GM21447 (cell line): ENCODE data around the gene FMN2.

Experiments used
- ATAC-seq: cut with Tn5 transposase; IDR thresholded peaks from one replicate; pipeline ENCODE4 v1.9.1; 2021; ENCODE audit not compliant: unreplicated experiment

FMN2 gene

DNA sequence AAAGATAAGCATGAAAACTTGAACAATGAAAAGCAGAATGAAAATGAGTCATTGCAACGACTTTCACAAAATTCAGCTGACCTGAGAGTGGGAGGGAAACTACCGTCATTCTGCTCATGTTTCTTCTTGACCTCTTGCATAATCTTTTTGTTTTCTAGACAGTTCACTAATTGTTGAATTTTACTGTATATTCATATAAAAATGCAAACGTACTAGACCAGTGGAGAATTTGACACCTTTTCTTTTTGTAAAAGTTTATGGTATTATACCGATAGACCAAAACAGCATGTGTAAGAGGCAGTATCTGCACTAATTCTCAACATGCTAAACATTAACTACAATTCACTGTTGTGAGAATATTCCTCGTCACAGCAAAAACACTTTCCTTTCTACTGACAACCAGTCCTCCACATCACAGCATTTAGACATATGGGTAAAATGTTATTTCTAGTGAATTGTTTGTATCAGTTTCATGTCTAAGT is 382.5 kb downstream of the FMN2 start:
- ATAC-seq, result no peak

GRCh38 chr1:240475832-240476231 is 384.1 kb downstream of the FMN2 start:
- no peak for ATAC-seq

GRCh38 chr1:240478536-240478935 is 386.9 kb downstream of the FMN2 start:
- no peak for ATAC-seq

DNA sequence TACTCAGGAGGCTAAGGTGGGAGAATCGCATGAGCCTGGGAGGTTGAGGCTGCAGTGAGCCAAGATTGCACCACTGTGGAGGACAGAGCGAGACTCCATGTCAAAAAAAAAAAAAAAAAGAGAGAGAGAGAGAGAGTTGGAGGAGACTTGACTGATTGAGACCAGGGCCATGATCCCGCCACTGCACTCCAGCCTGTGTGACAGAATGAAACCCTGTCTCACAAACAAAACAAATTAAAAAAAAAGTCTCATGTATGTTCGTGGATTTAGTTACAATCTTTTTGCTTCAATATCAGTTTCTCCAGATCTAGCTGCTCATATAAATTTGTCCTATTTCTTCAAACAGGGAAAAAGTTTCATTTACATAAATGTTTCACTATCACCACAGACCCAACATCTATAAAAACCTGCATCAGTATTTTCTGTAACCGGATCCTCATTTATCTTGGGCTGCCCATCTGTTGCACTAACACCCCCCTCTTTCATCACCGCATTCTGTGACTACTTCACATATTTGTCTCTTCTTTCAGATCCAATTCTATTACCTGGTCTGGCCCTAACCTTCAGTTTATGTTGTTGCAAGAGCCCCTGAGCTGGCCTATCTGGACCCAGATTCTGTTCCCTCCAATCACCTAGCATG is 393.2 kb downstream of the FMN2 start:
- no peak for ATAC-seq

GRCh38 chr1:240486611-240487010 is 394.9 kb downstream of the FMN2 start:
- ATAC-seq, result no peak

GRCh38 chr1:240487493-240487892 is 395.8 kb downstream of the FMN2 start:
- ATAC-seq, result no peak

DNA sequence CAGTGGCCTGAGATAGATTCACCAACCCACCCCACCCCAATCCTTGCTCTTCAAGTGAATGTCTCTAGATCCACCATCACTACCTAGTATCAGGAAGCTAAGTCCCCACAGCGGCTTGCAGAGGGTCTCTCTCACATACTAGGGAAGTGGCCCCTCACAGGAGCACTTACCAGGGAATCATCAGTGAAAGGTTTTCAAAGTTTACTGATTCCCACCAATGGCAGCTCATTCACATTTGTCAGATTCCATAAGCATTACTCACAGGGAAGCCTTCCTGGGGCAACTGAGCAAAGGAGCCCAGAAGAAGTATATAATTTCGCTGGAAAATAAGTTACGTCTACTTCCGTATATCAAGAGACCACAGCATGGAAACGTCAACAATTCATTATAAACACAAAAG is 399.5 kb downstream of the FMN2 start:
- no peak for ATAC-seq

- no peak for ATAC-seq
Observed at GRCh38 chr1:240491796-240492195, 400.1 kb downstream of the FMN2 start.

DNA sequence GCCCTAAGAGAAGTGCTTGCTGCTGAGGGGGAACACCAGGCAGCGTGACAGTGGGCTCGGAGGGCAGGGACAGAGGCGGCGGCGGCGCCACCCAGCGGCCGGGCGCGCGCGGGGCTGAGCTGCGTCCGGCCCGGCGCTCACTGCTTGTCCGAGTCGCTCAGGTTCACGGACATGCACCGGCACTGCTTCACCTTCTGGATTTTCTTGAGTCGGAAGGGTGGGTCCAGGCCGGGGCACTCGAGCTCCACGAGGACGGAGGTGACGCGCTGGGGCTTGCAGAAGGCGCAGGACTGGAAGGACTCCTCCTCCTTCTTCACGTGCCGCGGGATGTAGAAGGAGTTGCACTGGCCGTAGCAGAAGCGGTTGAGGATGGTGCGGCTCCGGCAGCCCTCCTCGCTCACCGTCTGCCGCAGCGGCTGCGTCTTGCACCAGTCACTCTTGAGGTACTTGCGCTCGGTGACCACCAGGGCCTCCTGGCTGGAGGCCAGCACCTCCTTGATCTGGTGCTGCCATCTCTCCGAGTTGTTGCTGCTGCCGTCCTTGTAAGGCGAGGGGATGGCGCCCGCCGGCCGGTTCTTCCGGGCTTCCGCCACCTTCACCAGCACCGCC is 401.3 kb downstream of the FMN2 start:
- ATAC-seq, result no peak

DNA sequence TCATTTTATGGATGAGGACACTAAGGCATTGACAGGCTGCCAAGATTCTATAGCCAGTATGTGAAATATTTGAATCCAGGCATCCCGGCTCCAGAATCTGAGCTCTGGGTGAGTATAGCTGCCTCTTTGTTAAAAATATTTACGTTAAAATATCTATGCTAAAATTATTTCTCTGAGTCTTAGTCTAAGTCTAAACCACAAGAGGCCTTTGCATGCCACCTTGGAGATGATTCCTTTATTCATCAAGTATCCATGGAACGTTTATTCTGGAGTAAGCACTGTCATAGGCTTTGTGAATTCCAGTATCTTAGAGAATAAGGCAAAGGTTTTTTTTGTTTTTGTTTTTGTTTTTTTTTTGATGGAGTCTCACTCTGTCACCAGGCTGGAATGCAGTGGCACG is 403.9 kb downstream of the FMN2 start:
- no peak for ATAC-seq

DNA sequence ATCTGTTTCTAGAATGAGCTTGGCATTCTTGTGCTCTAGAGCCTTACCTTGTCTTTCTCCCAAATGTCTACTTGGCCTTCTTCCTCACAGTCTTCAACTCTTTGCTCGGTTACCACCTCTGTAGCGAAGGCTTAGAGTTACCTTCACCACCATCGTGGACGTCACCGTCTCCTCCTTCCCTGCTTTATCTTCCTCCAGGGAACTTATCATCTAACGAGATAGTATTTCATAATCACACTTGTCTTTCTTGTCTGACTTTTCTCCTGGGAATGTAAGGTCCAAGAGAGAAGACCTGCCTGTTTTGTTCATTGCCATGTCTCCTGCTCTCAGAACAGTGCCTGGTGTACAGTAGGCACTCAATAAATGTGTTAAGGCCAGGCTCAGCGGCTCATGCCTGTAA is 404.7 kb downstream of the FMN2 start:
- no peak for ATAC-seq

GRCh38 chr1:240496941-240497340 is 405.3 kb downstream of the FMN2 start:
- no peak for ATAC-seq

GRCh38 chr1:240497908-240498307 is 406.2 kb downstream of the FMN2 start:
- ATAC-seq, result no peak

GRCh38 chr1:240498335-240498734 is 406.7 kb downstream of the FMN2 start:
- no peak for ATAC-seq

- ATAC-seq, result no peak
Observed at GRCh38 chr1:240499012-240499411, 407.3 kb downstream of the FMN2 start.

GRCh38 chr1:240500647-240501046 is 409.0 kb downstream of the FMN2 start:
- no peak for ATAC-seq

- no peak for ATAC-seq
Observed at GRCh38 chr1:240501115-240501514, 409.4 kb downstream of the FMN2 start.

GRCh38 chr1:240503036-240503435 is 411.4 kb downstream of the FMN2 start:
- ATAC-seq, result no peak

- ATAC-seq, result no peak
Observed at GRCh38 chr1:240503558-240503957, 411.9 kb downstream of the FMN2 start.

GRCh38 chr1:240506176-240506575 is 414.5 kb downstream of the FMN2 start:
- no peak for ATAC-seq

DNA sequence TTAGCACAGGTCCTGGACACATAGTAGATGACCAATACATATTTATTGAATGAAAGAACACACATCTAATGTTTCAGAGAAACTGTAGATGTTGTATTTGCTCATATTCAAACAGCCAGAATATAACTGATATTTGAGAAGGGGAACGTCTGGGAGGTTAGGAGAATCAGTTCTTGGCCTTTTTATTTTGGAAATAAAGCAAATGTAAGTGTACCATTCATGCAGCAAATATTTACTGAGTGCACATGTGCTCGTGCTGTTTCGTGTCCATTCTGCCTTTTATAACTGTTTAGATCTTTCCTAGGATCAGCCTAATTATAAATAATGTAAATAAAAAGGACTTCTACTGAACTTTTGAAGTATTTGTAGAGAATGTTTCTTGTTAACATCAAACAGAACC is 416.5 kb downstream of the FMN2 start:
- no peak for ATAC-seq

DNA sequence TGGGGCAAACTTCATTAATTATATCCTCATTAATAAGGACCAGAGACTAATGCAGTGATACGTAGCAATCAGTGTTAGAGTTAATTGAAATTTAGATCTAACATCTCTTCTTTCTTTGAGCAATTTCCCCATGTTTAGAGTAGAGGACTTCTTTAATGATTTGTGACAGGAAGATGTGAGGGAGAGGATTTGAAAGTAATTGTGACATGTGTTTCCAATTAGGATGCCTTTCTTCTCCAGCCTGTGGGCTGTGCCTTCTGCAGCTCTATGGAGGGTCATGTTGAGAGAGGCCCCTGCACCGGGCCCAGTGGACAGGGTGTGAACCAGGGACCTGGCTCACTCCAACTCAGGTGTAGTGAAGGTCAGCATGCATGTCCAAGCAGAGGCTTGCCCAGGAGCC is 417.3 kb downstream of the FMN2 start:
- no peak for ATAC-seq

GRCh38 chr1:240511789-240512188 is 420.1 kb downstream of the FMN2 start:
- no peak for ATAC-seq
